GM23338 (cell line): Measurements from ENCODE around the gene CTSW. TPM values are rescaled to one million over a fixed set of nuclear protein-coding genes. Genes with fewer than 3 reads are reported as not detected.

Source experiments
- ATAC-seq: fragments of 200-7000 bp; cut with Tn5 transposase; 3 replicates; pipeline ENCODE4 v1.9.1; 2020
- DNase-seq: peaks from one replicate; pipeline ENCODE4 v3.0.0-alpha.2; 2015; ENCODE audit warnings: low spot score
- H2AFZ ChIP-seq: fragments of 200-600 bp; sonication (generic); 2 replicates; pipeline ENCODE4 v1.8.0; 2016; ENCODE audit warnings: antibody characterized with exemption, mild to moderate bottlenecking, moderate library complexity
- H3F3A ChIP-seq: fragments of 200-600 bp; sonication (generic); replicated peaks from 2 replicates; pipeline ENCODE4 v1.8.0; 2017; ENCODE audit warnings: antibody characterized with exemption, mixed run types, low read depth
- H3K27ac ChIP-seq: fragments of 200-600 bp; sonication (generic); 2 replicates; pipeline ENCODE4 v1.6.1; 2016; ENCODE audit warnings: low read depth
- H3K27me3 ChIP-seq: fragments of 200-600 bp; sonication (generic); 2 replicates; pipeline ENCODE4 v1.8.0; 2016; ENCODE audit warnings: mild to moderate bottlenecking, mixed run types, moderate library complexity; ENCODE audit not compliant: insufficient read depth
- H3K36me3 ChIP-seq: fragments of 200-600 bp; sonication (generic); 2 replicates; pipeline ENCODE4 v1.8.0; 2016; ENCODE audit warnings: mild to moderate bottlenecking; ENCODE audit not compliant: insufficient read depth
- H3K4me1 ChIP-seq: fragments of 200-600 bp; sonication (generic); 2 replicates; pipeline ENCODE4 v1.8.0; 2016; ENCODE audit warnings: mild to moderate bottlenecking, moderate library complexity; ENCODE audit not compliant: insufficient read depth
- H3K4me2 ChIP-seq: fragments of 200-600 bp; sonication (generic); 2 replicates; pipeline ENCODE4 v1.7.1; 2017; ENCODE audit warnings: mixed run types
- H3K4me3 ChIP-seq: fragments of 200-600 bp; sonication (generic); 2 replicates; pipeline ENCODE4 v1.6.1; 2016; ENCODE audit warnings: mixed run types
- H3K79me2 ChIP-seq: fragments of 200-600 bp; sonication (generic); replicated peaks from 2 replicates; pipeline ENCODE4 v1.8.0; 2017; ENCODE audit warnings: mild to moderate bottlenecking; ENCODE audit not compliant: insufficient read depth
- H3K9me2 ChIP-seq: fragments of 200-600 bp; sonication (generic); 2 replicates; pipeline ENCODE4 v1.8.0; 2017; ENCODE audit not compliant: insufficient read depth
- H4K20me1 ChIP-seq: fragments of 200-600 bp; sonication (generic); replicated peaks from 2 replicates; pipeline ENCODE4 v1.8.0; 2017; ENCODE audit warnings: mild to moderate bottlenecking; ENCODE audit not compliant: insufficient read depth
- H3K27ac Mint-ChIP-seq: 2 replicates; pipeline ENCODE4 v1.8.0; 2020; ENCODE audit warnings: inconsistent platforms, mild to moderate bottlenecking, moderate library complexity, mixed read lengths
- H3K27me3 Mint-ChIP-seq: 3 replicates; pipeline ENCODE4 v1.8.0; 2022; ENCODE audit warnings: low read depth, mild to moderate bottlenecking, moderate library complexity, mixed read lengths, inconsistent platforms; ENCODE audit not compliant: insufficient read depth, poor library complexity
- H3K36me3 Mint-ChIP-seq: 3 replicates; pipeline ENCODE4 v1.8.0; 2021; ENCODE audit warnings: low read depth, mild to moderate bottlenecking, inconsistent platforms, moderate library complexity, mixed read lengths
- H3K4me1 Mint-ChIP-seq: 3 replicates; pipeline ENCODE4 v1.8.0; 2020; ENCODE audit warnings: mild to moderate bottlenecking, inconsistent platforms, mixed read lengths
- H3K4me3 Mint-ChIP-seq: 3 replicates; pipeline ENCODE4 v1.8.0; 2021; ENCODE audit warnings: moderate library complexity, mild to moderate bottlenecking, inconsistent platforms, mixed read lengths
- H3K9me3 Mint-ChIP-seq: 3 replicates; pipeline ENCODE4 v1.8.0; 2020; ENCODE audit warnings: moderate library complexity, mild to moderate bottlenecking, inconsistent platforms, mixed read lengths
- CREB1 ChIP-seq: fragments of 250-450 bp; sonication (Bioruptor Pico); IDR thresholded peaks from 2 replicates; pipeline ENCODE4 v1.5.0; 2020; ENCODE audit warnings: low read depth, mild to moderate bottlenecking, moderate library complexity
- CTCF ChIP-seq, 2 experiments: fragments of 200-600 bp in 1 of 2; sonication (generic) in 1 of 2; conservative IDR thresholded peaks; 2 replicates each; pipeline versions ENCODE4 v1.5.1 to v1.6.1; 2016 to 2017; ENCODE audit warnings: antibody characterized with exemption in 2 of 2, low read depth in 2 of 2, mild to moderate bottlenecking in 2 of 2, moderate library complexity in 1 of 2
- ETS1 ChIP-seq: IDR thresholded peaks from 2 replicates; pipeline ENCODE4 v1.6.1; 2016; ENCODE audit warnings: antibody characterized with exemption
- EZH2 ChIP-seq: fragments of 200-600 bp; sonication (generic); IDR thresholded peaks from one replicate; pipeline ENCODE4 v1.8.0; 2017; ENCODE audit warnings: antibody characterized with exemption, mild to moderate bottlenecking, low read depth; ENCODE audit not compliant: unreplicated experiment
- NANOG ChIP-seq: IDR thresholded peaks from 2 replicates; pipeline ENCODE4 v1.6.1; 2016; ENCODE audit warnings: antibody characterized with exemption, borderline replicate concordance
- POLR2AphosphoS5 ChIP-seq: IDR thresholded peaks from 2 replicates; pipeline ENCODE4 v1.6.1; 2016; ENCODE audit warnings: antibody characterized with exemption, low read depth
- REST ChIP-seq: IDR thresholded peaks from one replicate; pipeline ENCODE4 v1.6.1; 2018; ENCODE audit warnings: antibody characterized with exemption; ENCODE audit not compliant: unreplicated experiment
- STAT1 ChIP-seq: IDR thresholded peaks from one replicate; pipeline ENCODE4 v1.6.1; 2016; ENCODE audit warnings: antibody characterized with exemption; ENCODE audit not compliant: unreplicated experiment
- ZNF114 ChIP-seq: fragments of 250-450 bp; sonication (Bioruptor Pico); IDR thresholded peaks from 2 replicates; pipeline ENCODE4 v1.5.0; 2020; ENCODE audit warnings: mild to moderate bottlenecking, moderate library complexity
- ZNF331 ChIP-seq: fragments of 250-450 bp; sonication (Bioruptor Pico); IDR thresholded peaks from 2 replicates; pipeline ENCODE4 v1.5.0; 2020; ENCODE audit warnings: low read depth, mild to moderate bottlenecking, moderate library complexity
- ZNF462 ChIP-seq: fragments of 250-450 bp; sonication (Bioruptor Pico); IDR thresholded peaks from 2 replicates; pipeline ENCODE4 v1.5.0; 2020; ENCODE audit warnings: mild to moderate bottlenecking, moderate library complexity
- polyA plus RNA-seq: library from polyadenylated mRNA; unstranded; fragments of >200 nt; fragmentation: Nextera tagmentation; extraction: Ambion mirVana; gene quantifications from 2 replicates; pipeline ENCODE4 v1.2.1, GENCODE V29; 2016
- total RNA-seq: library from RNA; depleted of rRNA; stranded (reverse); fragments of >200 nt; shearing (Covaris generic); gene quantifications from 2 replicates; pipeline ENCODE4 v1.2.3, GENCODE V29; 2014

The CTSW gene
- total and polyA plus RNA-seq, 2 experiments from 2014 or later, result not detected

- TF ChIP-seq CTCF (conservative IDR thresholded peaks at IDR 0.05; ENCODE audit: low read depth in 2 of 2) (no peak), ZNF114 (CRISPR knock-in tag) (no peak), STAT1 (no peak), POLR2AphosphoS5 (no peak), EZH2 (no peak)
Observed at GRCh38 chr11:65887723-65888162, 8.1 kb downstream of the CTSW start (continued).

- peaks cover 25% of the 10 kb centered on the region for H4K20me1 ChIP-seq
- DNase-seq (peak; percentile 97), ATAC-seq (peak; percentile 62)
- H3K36me3 Mint-ChIP-seq, result peaks cover 42% of the 10 kb centered on the region
- peak within 1 kb of the TSS; percentile 89 for H3K4me2 ChIP-seq
- peak within 1 kb of the TSS; percentile 99 for H3K27ac Mint-ChIP-seq
- H2AFZ ChIP-seq, result peak within 1 kb of the TSS; percentile 95
- H3K36me3 ChIP-seq, result peaks cover 14% of the 10 kb centered on the region; the same call in 1 of the 2 replicates
- H3K4me3 Mint-ChIP-seq, result peak within 1 kb of the TSS; percentile 98
- peaks cover 2% of the 10 kb centered on the region; the same call in 1 of the 3 replicates for H3K9me3 Mint-ChIP-seq
- peaks cover 42% of the 10 kb centered on the region for H3K4me1 Mint-ChIP-seq
- peak within 1 kb of the TSS; percentile 83 for H3K27ac ChIP-seq
- H3K27me3 ChIP-seq, result peaks cover 25% of the 10 kb centered on the region
- H3K27me3 Mint-ChIP-seq, result peaks cover 40% of the 10 kb centered on the region
- peak within 1 kb of the TSS; percentile 93 for H3K4me3 ChIP-seq
- H3F3A ChIP-seq, result peaks cover 39% of the 10 kb centered on the region
- H3K9me2 ChIP-seq, result no peaks in the 10 kb centered on the region
- peaks cover 29% of the 10 kb centered on the region for H3K4me1 ChIP-seq
- peaks cover 13% of the 10 kb centered on the region for H3K79me2 ChIP-seq
- no peak for TF ChIP-seq REST
- TF ChIP-seq STAT1, result no peak
- no peak for TF ChIP-seq ZNF462 (CRISPR knock-in tag)
- TF ChIP-seq ZNF331 (CRISPR knock-in tag), result no peak
- 0 out of 2 replicates have a peak, but pooled peaks have one; percentile 61 for TF ChIP-seq ETS1
- no peak for TF ChIP-seq NANOG
- TF ChIP-seq ZNF114 (CRISPR knock-in tag), result no peak
- TF ChIP-seq CREB1, result peak; percentile 91
- peak; percentile 95 for TF ChIP-seq POLR2AphosphoS5
Observed at GRCh38 chr11:65888163-65888814, 8.7 kb downstream of the CTSW start, which contains the start of gene FIBP. FIBP (minus strand) TSS chr11:65888471; CDS start chr11:65888418, 53 bp downstream.
